ENCODE results near the gene MYO7A. TPM values are rescaled to one million over a fixed set of nuclear protein-coding genes. Genes with fewer than 3 reads are reported as not detected.

MYO7A gene
- total RNA-seq, 4 donors from 2014 or later, result 2.0 to 18.2 (median 6.6) TPM

DNA sequence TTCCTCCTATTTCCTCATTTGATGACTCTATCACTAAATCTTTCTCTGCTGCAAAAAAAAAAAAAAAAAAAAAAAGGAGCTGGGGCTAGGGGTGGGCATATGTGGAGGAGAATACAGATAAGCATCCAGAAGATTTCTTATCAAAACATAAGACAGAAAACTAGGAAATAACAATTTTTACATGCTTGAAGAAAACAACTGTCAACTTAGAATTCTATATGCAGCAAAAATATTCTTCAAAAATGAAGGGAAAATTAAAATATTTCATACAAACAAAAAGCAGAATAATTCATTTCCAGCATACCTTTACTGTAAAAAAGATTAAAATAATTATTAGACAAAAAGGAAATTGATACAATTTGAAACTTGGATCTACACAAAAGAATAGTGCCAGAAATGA lies 134.8 kb downstream of the MYO7A start:
- DNase-seq, result no peak
- Histone ChIP-seq H3K9me3 (no peaks in the 10 kb centered on the region), H3K27me3 (no peaks in the 10 kb centered on the region), H3K36me3 (no peaks in the 10 kb centered on the region), H3K27ac (no peak overlapping the region), H3K4me1 (no peaks in the 10 kb centered on the region), H3K4me3 (no peak overlapping the region)
- intact Hi-C loops (cut with DNase I; ENCODE audit: low total_unique reads), result no loop called here
- TF ChIP-seq POLR2A (IDR thresholded peaks at IDR 0.05), result no peak
- TF ChIP-seq, protein P1, sequence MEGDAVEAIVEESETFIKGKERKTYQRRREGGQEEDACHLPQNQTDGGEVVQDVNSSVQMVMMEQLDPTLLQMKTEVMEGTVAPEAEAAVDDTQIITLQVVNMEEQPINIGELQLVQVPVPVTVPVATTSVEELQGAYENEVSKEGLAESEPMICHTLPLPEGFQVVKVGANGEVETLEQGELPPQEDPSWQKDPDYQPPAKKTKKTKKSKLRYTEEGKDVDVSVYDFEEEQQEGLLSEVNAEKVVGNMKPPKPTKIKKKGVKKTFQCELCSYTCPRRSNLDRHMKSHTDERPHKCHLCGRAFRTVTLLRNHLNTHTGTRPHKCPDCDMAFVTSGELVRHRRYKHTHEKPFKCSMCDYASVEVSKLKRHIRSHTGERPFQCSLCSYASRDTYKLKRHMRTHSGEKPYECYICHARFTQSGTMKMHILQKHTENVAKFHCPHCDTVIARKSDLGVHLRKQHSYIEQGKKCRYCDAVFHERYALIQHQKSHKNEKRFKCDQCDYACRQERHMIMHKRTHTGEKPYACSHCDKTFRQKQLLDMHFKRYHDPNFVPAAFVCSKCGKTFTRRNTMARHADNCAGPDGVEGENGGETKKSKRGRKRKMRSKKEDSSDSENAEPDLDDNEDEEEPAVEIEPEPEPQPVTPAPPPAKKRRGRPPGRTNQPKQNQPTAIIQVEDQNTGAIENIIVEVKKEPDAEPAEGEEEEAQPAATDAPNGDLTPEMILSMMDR (IDR thresholded peaks at IDR 0.05), result no peak

Other genes starting within 250 kb of the MYO7A start
- gene B3GNT6, start 93.8 kb upstream of the MYO7A start, total RNA-seq, result under 1 TPM in 1 of 4 donors, not detected in 3; under 0.01 TPM
- gene CAPN5, start 61.3 kb upstream of the MYO7A start, total RNA-seq, result 10 to 100 TPM in 2 of 4 donors, 1 to 10 TPM in 2; 1.8 to 16.6 (median 8.0) TPM
- gene OMP, start 25.4 kb upstream of the MYO7A start, total RNA-seq, result 1 to 10 TPM in 2 of 4 donors, not detected in 2; 1.0 to 2.1 TPM
- 1 to 10 TPM in 1 of 4 donors, under 1 TPM in 1, not detected in 2; 0.07 to 1.2 TPM for gene GDPD4, start 173.4 kb downstream of the MYO7A start, total RNA-seq